ENCODE measurements around the gene MDN1. TPM values are rescaled to one million over a fixed set of nuclear protein-coding genes. Genes with fewer than 3 reads are reported as not detected.

The MDN1 gene
- total and polyA plus RNA-seq, 2 of the 13 experiments (the other 11 are each of a cell fraction or from before 2014, with no cell fraction given) = 18.8 to 52.9 TPM

DNA sequence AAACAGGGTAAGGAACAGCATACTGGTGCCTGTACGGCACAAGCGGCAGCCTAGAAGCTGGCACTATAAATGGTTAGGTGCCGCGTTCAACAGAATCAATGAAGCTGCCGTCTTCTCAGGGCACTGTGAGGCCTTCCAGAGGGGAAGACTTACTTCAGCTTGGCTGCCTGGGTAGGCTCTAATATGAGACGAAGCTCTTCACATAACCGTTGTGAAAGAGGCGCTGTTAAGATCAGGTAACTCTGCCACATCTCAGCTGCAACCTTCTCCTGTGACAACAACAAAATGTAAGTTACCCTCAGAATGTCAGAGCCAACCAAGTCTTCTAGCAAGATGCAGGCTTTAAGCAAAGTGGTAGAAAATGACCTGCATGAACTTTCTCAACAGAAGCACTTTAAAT, 169.0 kb downstream of the MDN1 start:
- no TSS peak for BruUV-seq (replicated peaks)
- ChIA-PET POLR2A (no interaction called here), CTCF (ENCODE audit: low intra/inter-chr PET ratio, low total read pairs) (no interaction called here)
- intact Hi-C loops (cut with micrococcal nuclease; ENCODE audit: unreplicated experiment) = no loop called here
- TF ChIP-seq TRAFD1 (CRISPR knock-in tag; IDR thresholded peaks at IDR 0.05; ENCODE audit: borderline replicate concordance) (no peak), ZNF749 (CRISPR knock-in tag; IDR thresholded peaks at IDR 0.05; ENCODE audit: borderline replicate concordance) (no peak), ATAD3A (CRISPR knock-in tag; IDR thresholded peaks at IDR 0.05) (no peak), ZNF503 (CRISPR knock-in tag; IDR thresholded peaks at IDR 0.05) (no peak)
- TF ChIP-seq, protein P1, sequence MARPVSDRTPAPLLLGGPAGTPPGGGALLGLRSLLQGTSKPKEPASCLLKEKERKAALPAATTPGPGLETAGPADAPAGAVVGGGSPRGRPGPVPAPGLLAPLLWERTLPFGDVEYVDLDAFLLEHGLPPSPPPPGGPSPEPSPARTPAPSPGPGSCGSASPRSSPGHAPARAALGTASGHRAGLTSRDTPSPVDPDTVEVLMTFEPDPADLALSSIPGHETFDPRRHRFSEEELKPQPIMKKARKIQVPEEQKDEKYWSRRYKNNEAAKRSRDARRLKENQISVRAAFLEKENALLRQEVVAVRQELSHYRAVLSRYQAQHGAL (CRISPR knock-in tag; IDR thresholded peaks at IDR 0.05; ENCODE audit: not compliant biosample characterization) = no peak
- WGBS (ENCODE audit: low lambda C conversion rate) = 100% methylated on average over 8 of the region's 8 CpGs
- Histone ChIP-seq H3K27me3 (ENCODE audit: control insufficient read depth in 1 of 2, insufficient read depth in 2 of 2, low read length in 2 of 2) (no peaks in the 10 kb centered on the region), H3K9me3 (ENCODE audit: low read length) (no peaks in the 10 kb centered on the region), H3K27ac (ENCODE audit: extremely low read length, insufficient read depth, low read length) (no peak overlapping the region), H3K4me2 (ENCODE audit: low read depth, low read length) (no peak overlapping the region), H3K9ac (ENCODE audit: insufficient read depth, low read depth, low read length) (no peak overlapping the region), H2AFZ (ENCODE audit: low read length) (no peak overlapping the region), H3K79me2 (ENCODE audit: insufficient read depth, low read length) (no peaks in the 10 kb centered on the region), H3K36me3 (replicated peaks in 1 of 2; ENCODE audit: control insufficient read depth in 1 of 2, insufficient read depth in 2 of 2, low read length in 2 of 2) (peaks cover 19 to 84% of the 10 kb centered on the region in 2 experiments), H4K20me1 (ENCODE audit: insufficient read depth, low read length) (no peaks in the 10 kb centered on the region), H3K4me1 (ENCODE audit: insufficient read depth, low read length) (no peaks in the 10 kb centered on the region), H3K4me3 (replicated peaks in 1 of 3; ENCODE audit: insufficient read depth in 1 of 3, low read depth in 2 of 3, low read length in 3 of 3) (no peak overlapping the region)
- DNase-seq (ENCODE audit: low spot score) (no peak), FAIRE-seq (no peak), ATAC-seq (no peak)
- in situ Hi-C loops (cut with HindIII; ENCODE audit: extremely low pct_ligation_motif_present, low pct_unique_long_range_greater_than_20kb) = no loop called here

Data from HepG2 (cell line).